C4-2B (cell line): ENCODE results near the gene MCF2L2.

Experiments
- H3K27ac ChIP-seq: fragments of 450-650 bp; 2 replicates; pipeline ENCODE4 v1.5.1; 2017
- ZFX ChIP-seq: fragments of 450-650 bp; IDR thresholded peaks from 2 replicates; pipeline ENCODE4 v1.6.1; 2017
- TF ChIP-seq, protein P1 (sequence below): fragments of 450-650 bp; conservative IDR thresholded peaks from 2 replicates; pipeline ENCODE4 v1.5.1; 2017; ENCODE audit warnings: mild to moderate bottlenecking

Gene MCF2L2

DNA sequence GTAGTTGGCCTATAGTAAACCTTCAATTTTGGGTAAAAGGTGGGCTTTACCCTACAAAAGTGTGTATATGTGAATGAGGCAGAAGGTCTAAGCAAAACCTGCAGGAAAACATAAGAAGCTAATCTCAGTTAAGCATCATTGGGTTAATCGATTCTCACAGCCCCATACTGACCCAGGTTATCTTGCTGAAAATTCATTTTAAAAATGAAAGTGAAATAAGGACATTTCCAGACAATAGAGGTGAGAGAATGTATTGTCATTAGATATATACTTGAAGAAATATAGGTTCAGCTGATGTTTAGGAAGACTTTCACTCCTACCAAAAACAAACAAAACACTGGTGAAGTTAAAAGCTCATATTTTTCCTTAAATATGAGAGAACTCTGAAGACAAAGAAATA is 85.6 kb downstream of the MCF2L2 start:
- TF ChIP-seq, protein P1, sequence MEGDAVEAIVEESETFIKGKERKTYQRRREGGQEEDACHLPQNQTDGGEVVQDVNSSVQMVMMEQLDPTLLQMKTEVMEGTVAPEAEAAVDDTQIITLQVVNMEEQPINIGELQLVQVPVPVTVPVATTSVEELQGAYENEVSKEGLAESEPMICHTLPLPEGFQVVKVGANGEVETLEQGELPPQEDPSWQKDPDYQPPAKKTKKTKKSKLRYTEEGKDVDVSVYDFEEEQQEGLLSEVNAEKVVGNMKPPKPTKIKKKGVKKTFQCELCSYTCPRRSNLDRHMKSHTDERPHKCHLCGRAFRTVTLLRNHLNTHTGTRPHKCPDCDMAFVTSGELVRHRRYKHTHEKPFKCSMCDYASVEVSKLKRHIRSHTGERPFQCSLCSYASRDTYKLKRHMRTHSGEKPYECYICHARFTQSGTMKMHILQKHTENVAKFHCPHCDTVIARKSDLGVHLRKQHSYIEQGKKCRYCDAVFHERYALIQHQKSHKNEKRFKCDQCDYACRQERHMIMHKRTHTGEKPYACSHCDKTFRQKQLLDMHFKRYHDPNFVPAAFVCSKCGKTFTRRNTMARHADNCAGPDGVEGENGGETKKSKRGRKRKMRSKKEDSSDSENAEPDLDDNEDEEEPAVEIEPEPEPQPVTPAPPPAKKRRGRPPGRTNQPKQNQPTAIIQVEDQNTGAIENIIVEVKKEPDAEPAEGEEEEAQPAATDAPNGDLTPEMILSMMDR = no peak
- no peak for TF ChIP-seq ZFX
- no peak overlapping the region for H3K27ac ChIP-seq

DNA sequence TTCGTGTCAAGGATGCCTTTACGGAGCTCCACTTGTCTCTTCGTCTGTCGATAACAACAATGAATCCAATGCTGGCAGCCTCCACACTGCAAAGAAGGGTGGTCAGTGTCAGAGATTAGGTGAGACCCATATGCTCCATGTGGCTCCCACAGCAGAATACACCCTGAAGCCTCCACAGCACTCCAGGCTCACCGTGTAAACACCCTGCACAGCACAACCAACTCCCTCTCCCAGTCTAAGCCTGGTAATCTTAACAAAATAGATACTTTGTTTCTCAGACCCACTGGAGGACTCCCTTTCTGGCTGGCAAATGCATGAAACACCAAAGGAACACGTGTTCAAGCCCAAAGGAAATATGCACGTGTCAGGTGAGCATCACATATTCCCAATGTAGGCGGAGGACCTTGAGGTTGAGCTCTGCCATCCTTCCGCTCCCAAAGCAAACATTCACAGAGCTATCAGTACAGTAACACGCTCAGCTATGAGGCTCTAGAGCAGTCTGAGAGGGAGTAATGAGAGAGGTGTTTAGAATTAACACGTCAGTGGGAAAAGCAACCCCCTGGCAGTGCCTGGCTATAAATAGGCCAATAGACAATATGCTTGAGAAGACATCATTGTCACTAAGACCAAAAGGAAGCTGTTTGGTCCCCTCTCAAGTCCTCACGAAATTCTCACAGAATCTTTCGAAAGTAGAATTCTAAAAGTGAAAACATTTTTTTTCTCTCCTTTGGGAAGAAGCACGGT is 86.7 kb downstream of the MCF2L2 start:
- H3K27ac ChIP-seq = no peak overlapping the region
- no peak for TF ChIP-seq ZFX
- TF ChIP-seq, protein P1 = no peak

DNA sequence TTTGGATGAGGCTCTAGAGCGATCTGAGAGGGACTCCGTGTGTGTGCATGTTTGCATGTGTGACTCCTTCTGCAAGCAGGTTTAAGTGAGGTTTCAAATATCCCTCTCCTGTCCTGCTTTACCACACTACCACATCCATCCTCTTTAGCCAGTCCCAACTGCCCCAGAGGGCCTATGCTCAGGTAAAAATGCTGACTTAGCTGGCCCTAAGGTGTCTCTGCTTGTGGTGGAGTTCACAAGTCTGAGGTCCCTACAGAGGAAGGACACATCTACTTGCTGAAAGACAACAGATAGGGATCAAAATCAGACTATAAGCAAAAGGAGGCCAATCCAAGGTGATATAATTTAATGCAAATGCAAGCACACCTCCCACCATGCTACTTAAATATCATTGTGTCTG is 88.2 kb downstream of the MCF2L2 start:
- no peak for TF ChIP-seq ZFX
- TF ChIP-seq, protein P1 = no peak
- no peak overlapping the region for H3K27ac ChIP-seq

DNA sequence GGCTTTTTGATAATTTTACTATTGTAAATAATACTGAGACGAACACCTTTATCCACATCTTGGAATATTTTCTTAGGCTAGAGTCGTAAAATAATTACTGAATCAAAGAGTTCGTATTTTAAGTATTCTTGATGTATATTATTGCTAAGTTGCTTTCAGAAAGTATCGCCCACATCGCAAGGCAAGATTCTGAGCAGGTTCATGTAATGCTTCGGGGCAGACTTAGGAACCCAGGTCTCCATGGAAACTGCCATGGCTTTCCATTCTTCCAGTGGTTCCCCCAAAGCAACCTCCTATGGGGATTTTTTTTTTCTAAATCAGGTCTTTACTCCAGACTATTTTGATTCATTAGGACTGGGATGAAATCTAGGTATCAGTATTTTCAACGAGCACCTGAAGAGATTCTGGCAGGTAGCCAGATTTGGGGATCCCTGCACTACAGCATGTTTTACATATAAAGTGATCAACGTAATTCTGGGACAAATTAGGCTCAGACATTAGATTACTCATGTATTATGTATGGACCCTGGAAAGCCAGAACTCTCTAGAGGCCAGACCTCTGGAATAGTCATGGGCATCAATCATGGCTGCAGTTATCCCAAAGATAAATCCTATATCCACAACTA is 88.8 kb downstream of the MCF2L2 start:
- no peak for TF ChIP-seq ZFX
- TF ChIP-seq, protein P1 = no peak
- no peak overlapping the region for H3K27ac ChIP-seq

DNA sequence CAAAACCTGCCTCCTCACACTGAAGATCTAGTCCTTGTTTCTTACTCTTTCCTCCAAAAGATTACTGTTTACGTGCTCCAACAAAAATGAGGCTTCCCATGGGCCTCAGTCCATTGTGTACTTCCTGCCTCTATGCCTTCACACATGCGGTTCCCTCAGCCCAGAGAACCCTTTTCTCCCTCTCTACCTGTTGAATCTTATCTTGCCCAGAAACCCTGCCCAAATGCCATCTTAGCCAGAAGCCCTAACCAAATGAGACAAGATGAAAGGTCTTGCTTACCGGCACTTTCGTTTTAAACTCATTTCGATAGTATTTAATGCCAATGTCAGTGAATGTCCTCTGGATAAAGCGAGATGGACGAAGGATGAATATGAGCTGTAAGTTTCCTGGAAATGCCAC is 89.9 kb downstream of the MCF2L2 start:
- TF ChIP-seq, protein P1 = no peak
- TF ChIP-seq ZFX = no peak
- H3K27ac ChIP-seq = no peak overlapping the region

DNA sequence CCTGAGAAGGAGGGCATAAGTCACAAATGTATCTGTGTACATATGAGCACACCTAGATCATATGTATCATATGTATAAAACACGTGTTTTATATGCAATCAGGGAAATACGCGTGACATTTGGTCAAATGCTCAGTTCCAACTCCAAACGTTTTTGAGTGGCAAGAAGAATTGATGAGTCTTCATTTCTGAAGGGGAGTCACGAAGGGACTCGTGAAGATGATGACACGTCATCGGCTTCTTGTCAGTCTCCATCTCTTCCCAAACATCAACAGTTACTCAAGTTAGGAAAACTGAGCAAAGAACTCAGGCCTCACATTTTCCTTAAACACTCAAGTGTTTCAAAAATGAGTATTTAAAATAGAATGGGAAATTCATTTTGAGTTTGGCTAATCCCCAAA is 95.9 kb downstream of the MCF2L2 start:
- TF ChIP-seq, protein P1 = no peak
- TF ChIP-seq ZFX = no peak

DNA sequence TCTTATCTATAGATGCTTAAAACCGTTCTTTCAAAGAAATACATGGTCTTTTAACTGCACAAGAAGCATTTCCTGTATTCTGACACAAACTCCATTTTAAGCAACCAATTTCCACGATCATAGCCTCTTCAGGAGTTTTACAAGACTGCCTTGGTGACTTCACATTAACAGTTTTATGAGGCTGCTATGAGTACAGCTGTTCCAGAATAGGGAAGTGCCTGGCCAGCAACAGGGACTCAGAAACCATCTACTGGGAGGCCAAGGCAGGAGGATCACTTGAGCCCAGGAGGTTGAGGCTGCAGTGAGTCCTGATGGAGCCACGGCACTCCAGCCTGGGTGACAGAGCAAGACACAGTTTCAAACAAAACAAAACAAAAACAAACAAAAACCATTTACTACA is 96.9 kb downstream of the MCF2L2 start:
- no peak overlapping the region for H3K27ac ChIP-seq
- no peak for TF ChIP-seq ZFX
- TF ChIP-seq, protein P1 = no peak

More for the DNA sequence above, 95.9 kb downstream of the MCF2L2 start:
- H3K27ac ChIP-seq = no peak overlapping the region
